ENCODE results near the gene UBA5.

Gene UBA5

GRCh38 chr3:132652640-132653270, 7.4 kb upstream of the UBA5 start:
- Histone ChIP-seq H3K4me1 (ENCODE audit: control insufficient read depth, insufficient read depth, low read length) (no peaks in the 10 kb centered on the region), H3K9me3 (ENCODE audit: control insufficient read depth, insufficient read depth, low read length) (no peaks in the 10 kb centered on the region), H3K36me3 (ENCODE audit: control insufficient read depth, insufficient read depth, low read length) (no peaks in the 10 kb centered on the region), H3K4me3 (ENCODE audit: low read length) (no peak overlapping the region), H3K27ac (ENCODE audit: low read length) (no peak overlapping the region), H3K27me3 (ENCODE audit: control insufficient read depth, insufficient read depth, low read length) (no peaks in the 10 kb centered on the region)
- no CpG with 5 or more reads among the region's 1 CpG for WGBS (ENCODE audit: insufficient coverage, insufficient read length)
- DNase-seq (ENCODE audit: low read depth, low spot score), result no peak

DNA sequence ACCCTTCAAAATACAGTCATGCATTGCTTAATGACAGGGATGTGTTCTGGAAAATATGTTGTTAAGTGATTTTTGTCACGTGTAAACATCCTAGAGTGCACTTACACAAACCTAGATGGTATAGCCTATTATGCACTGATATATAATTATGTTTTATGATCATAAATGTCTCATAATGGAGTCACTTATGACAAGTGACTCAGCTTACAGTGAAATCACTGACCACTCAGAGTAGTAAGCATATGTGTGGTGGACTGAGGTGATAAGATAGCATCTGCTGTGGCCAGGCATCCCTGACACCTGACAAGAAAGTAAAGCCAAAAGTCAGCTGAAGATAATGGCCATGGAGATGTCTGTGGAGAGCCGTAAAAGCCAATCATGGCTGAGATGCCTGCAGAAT, 5.9 kb upstream of the UBA5 start:
- H3K27ac ChIP-seq (ENCODE audit: low read length), result no peak overlapping the region
- no CpG with 5 or more reads among the region's 2 CpGs for WGBS (ENCODE audit: insufficient coverage, insufficient read length)
- no peaks in the 10 kb centered on the region for H3K36me3 ChIP-seq (ENCODE audit: control insufficient read depth, insufficient read depth, low read length)
- no peaks in the 10 kb centered on the region for H3K9me3 ChIP-seq (ENCODE audit: control insufficient read depth, insufficient read depth, low read length)
- no peaks in the 10 kb centered on the region for H3K27me3 ChIP-seq (ENCODE audit: control insufficient read depth, insufficient read depth, low read length)
- no peaks in the 10 kb centered on the region for H3K4me1 ChIP-seq (ENCODE audit: control insufficient read depth, insufficient read depth, low read length)
- no peak overlapping the region for H3K4me3 ChIP-seq (ENCODE audit: low read length)
- no peak for DNase-seq (ENCODE audit: low read depth, low spot score)

GRCh38 chr3:132654721-132655120, 5.4 kb upstream of the UBA5 start:
- no peak overlapping the region for H3K4me3 ChIP-seq (ENCODE audit: low read length)
- H3K9me3 ChIP-seq (ENCODE audit: control insufficient read depth, insufficient read depth, low read length), result no peaks in the 10 kb centered on the region
- no CpG with 5 or more reads among the region's 5 CpGs for WGBS (ENCODE audit: insufficient coverage, insufficient read length)
- H3K27ac ChIP-seq (ENCODE audit: low read length), result no peak overlapping the region
- DNase-seq (ENCODE audit: low read depth, low spot score), result no peak
- no peaks in the 10 kb centered on the region for H3K36me3 ChIP-seq (ENCODE audit: control insufficient read depth, insufficient read depth, low read length)
- no peaks in the 10 kb centered on the region for H3K4me1 ChIP-seq (ENCODE audit: control insufficient read depth, insufficient read depth, low read length)
- H3K27me3 ChIP-seq (ENCODE audit: control insufficient read depth, insufficient read depth, low read length), result no peaks in the 10 kb centered on the region

DNA sequence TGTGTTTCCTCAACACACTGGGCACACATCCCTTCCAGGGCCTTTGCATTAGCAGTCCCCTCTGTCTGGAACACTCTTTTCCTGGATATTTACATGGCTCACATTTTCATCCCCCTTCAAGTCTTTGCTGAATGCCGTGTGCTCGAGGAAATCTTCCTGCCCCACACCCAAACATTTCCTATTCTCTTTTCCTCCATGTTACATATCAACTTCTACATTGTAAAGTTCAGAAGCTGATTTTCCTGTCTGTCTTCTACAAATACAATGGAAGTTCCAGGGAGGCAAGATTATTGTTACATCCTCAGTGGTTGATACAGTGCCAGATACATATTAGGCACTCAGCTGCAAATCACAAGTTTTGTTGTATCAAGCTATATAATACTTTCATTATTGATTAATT, 4.7 kb upstream of the UBA5 start:
- no peak overlapping the region for H3K27ac ChIP-seq (ENCODE audit: low read length)
- no peaks in the 10 kb centered on the region for H3K4me1 ChIP-seq (ENCODE audit: control insufficient read depth, insufficient read depth, low read length)
- H3K27me3 ChIP-seq (ENCODE audit: control insufficient read depth, insufficient read depth, low read length), result no peaks in the 10 kb centered on the region
- WGBS (ENCODE audit: insufficient coverage, insufficient read length), result no CpG with 5 or more reads among the region's 2 CpGs
- H3K36me3 ChIP-seq (ENCODE audit: control insufficient read depth, insufficient read depth, low read length), result no peaks in the 10 kb centered on the region
- no peak overlapping the region for H3K4me3 ChIP-seq (ENCODE audit: low read length)
- H3K9me3 ChIP-seq (ENCODE audit: control insufficient read depth, insufficient read depth, low read length), result no peaks in the 10 kb centered on the region
- no peak for DNase-seq (ENCODE audit: low read depth, low spot score)

- no peak for DNase-seq (ENCODE audit: low read depth, low spot score)
- no CpG with 5 or more reads among the region's 8 CpGs for WGBS (ENCODE audit: insufficient coverage, insufficient read length)
- Histone ChIP-seq H3K27me3 (ENCODE audit: control insufficient read depth, insufficient read depth, low read length) (no peaks in the 10 kb centered on the region), H3K9me3 (ENCODE audit: control insufficient read depth, insufficient read depth, low read length) (no peaks in the 10 kb centered on the region), H3K4me3 (ENCODE audit: low read length) (no peak overlapping the region), H3K27ac (ENCODE audit: low read length) (no peak overlapping the region), H3K4me1 (ENCODE audit: control insufficient read depth, insufficient read depth, low read length) (no peaks in the 10 kb centered on the region), H3K36me3 (ENCODE audit: control insufficient read depth, insufficient read depth, low read length) (no peaks in the 10 kb centered on the region)
Observed at GRCh38 chr3:132657869-132658747, 2.0 kb upstream of the UBA5 start.

GRCh38 chr3:132659000-132659364, 1.1 kb upstream of the UBA5 start:
- H3K36me3 ChIP-seq (ENCODE audit: control insufficient read depth, insufficient read depth, low read length), result no peaks in the 10 kb centered on the region
- no peak for DNase-seq (ENCODE audit: low read depth, low spot score)

GRCh38 chr3:132659365-132660051, 621 bp upstream of the UBA5 start, which contains the start of gene ACAD11:
ACAD11 (minus strand) TSS chr3:132659809; CDS start chr3:132659751, 58 bp downstream.
- DNase-seq (ENCODE audit: low read depth, low spot score), result no peak
- Histone ChIP-seq H3K27me3 (ENCODE audit: control insufficient read depth, insufficient read depth, low read length) (no peaks in the 10 kb centered on the region), H3K27ac (ENCODE audit: low read length) (no peak within 1 kb of the TSS), H3K36me3 (ENCODE audit: control insufficient read depth, insufficient read depth, low read length) (no peaks in the 10 kb centered on the region), H3K4me1 (ENCODE audit: control insufficient read depth, insufficient read depth, low read length) (no peaks in the 10 kb centered on the region), H3K4me3 (ENCODE audit: low read length) (peak within 1 kb of the TSS; percentile 80), H3K9me3 (ENCODE audit: control insufficient read depth, insufficient read depth, low read length) (no peaks in the 10 kb centered on the region)
- no CpG with 5 or more reads among the region's 34 CpGs for WGBS (ENCODE audit: insufficient coverage, insufficient read length)

More at GRCh38 chr3:132659000-132659364, 1.1 kb upstream of the UBA5 start:
- no peak overlapping the region for H3K27ac ChIP-seq (ENCODE audit: low read length)
- peak overlapping the region; percentile 80; the same call in 1 of the 2 replicates for H3K4me3 ChIP-seq (ENCODE audit: low read length)
- H3K27me3 ChIP-seq (ENCODE audit: control insufficient read depth, insufficient read depth, low read length), result no peaks in the 10 kb centered on the region
- no CpG with 5 or more reads among the region's 7 CpGs for WGBS (ENCODE audit: insufficient coverage, insufficient read length)
- H3K9me3 ChIP-seq (ENCODE audit: control insufficient read depth, insufficient read depth, low read length), result no peaks in the 10 kb centered on the region
- no peaks in the 10 kb centered on the region for H3K4me1 ChIP-seq (ENCODE audit: control insufficient read depth, insufficient read depth, low read length)

DNA sequence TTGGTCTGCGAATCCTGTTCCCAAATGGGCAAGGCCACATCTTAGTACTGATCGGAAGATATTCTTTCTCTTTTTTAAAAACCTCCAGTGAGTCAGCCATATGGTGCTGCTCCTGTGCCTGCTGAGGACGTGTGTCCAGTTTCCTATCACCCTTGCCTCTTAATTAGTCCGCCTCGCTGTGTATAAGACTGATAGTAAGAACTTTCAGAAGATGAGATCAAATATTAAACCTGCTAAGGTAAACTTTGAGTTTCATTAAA, 612 bp downstream of the UBA5 start:
- DNase-seq (ENCODE audit: low read depth, low spot score), result no peak
- WGBS (ENCODE audit: insufficient coverage, insufficient read length), result no CpG with 5 or more reads among the region's 5 CpGs
- Histone ChIP-seq H3K27ac (ENCODE audit: low read length) (no peak overlapping the region), H3K4me3 (ENCODE audit: low read length) (peak overlapping the region; percentile 80), H3K9me3 (ENCODE audit: control insufficient read depth, insufficient read depth, low read length) (no peaks in the 10 kb centered on the region), H3K4me1 (ENCODE audit: control insufficient read depth, insufficient read depth, low read length) (no peaks in the 10 kb centered on the region), H3K36me3 (ENCODE audit: control insufficient read depth, insufficient read depth, low read length) (no peaks in the 10 kb centered on the region), H3K27me3 (ENCODE audit: control insufficient read depth, insufficient read depth, low read length) (no peaks in the 10 kb centered on the region)

- DNase-seq (ENCODE audit: low read depth, low spot score), result no peak
- H3K27ac ChIP-seq (ENCODE audit: low read length), result no peak overlapping the region
- no CpG with 5 or more reads among the region's 8 CpGs for WGBS (ENCODE audit: insufficient coverage, insufficient read length)
Observed at GRCh38 chr3:132661101-132661500, 972 bp downstream of the UBA5 start.

DNA sequence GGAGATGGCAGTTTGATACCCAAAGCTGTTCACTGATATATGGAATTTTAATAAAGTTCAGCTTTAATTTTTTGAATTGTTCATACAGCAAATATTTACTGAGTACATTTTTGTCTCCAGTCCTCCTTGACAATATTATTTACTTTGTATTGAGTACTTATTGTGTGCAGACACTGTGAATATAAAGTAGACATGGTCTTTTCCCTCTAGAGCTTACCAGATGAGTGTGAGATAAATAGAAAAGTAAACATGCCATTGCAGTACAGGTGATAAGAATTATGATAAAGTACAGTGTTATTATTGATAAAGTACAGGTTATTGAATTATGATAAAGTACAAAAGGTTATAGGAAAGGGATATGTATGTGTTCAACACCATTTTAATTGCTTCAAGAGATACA, 2.1 kb downstream of the UBA5 start:
- Histone ChIP-seq H3K4me3 (ENCODE audit: low read length) (no peak overlapping the region), H3K9me3 (ENCODE audit: control insufficient read depth, insufficient read depth, low read length) (no peaks in the 10 kb centered on the region), H3K27me3 (ENCODE audit: control insufficient read depth, insufficient read depth, low read length) (no peaks in the 10 kb centered on the region), H3K36me3 (ENCODE audit: control insufficient read depth, insufficient read depth, low read length) (no peaks in the 10 kb centered on the region; the same call in 1 of the 2 replicates), H3K27ac (ENCODE audit: low read length) (no peak overlapping the region), H3K4me1 (ENCODE audit: control insufficient read depth, insufficient read depth, low read length) (no peaks in the 10 kb centered on the region)
- DNase-seq (ENCODE audit: low read depth, low spot score), result no peak

More at GRCh38 chr3:132661101-132661500, 972 bp downstream of the UBA5 start:
- no peaks in the 10 kb centered on the region for H3K9me3 ChIP-seq (ENCODE audit: control insufficient read depth, insufficient read depth, low read length)
- peak overlapping the region; percentile 80; the same call in 1 of the 2 replicates for H3K4me3 ChIP-seq (ENCODE audit: low read length)
- H3K27me3 ChIP-seq (ENCODE audit: control insufficient read depth, insufficient read depth, low read length), result no peaks in the 10 kb centered on the region
- no peaks in the 10 kb centered on the region for H3K4me1 ChIP-seq (ENCODE audit: control insufficient read depth, insufficient read depth, low read length)
- no peaks in the 10 kb centered on the region for H3K36me3 ChIP-seq (ENCODE audit: control insufficient read depth, insufficient read depth, low read length)
